NCI-H226 (cell line): ENCODE measurements around the gene L1TD1.
"Not testable (repeated sequence)": the region's sequence is repeated elsewhere in the genome, so short reads cannot be mapped to it uniquely, and the experiment has no call there.

Experiments used
- DNase-seq: peaks from one replicate; pipeline ENCODE4 v3.0.0-alpha.2; 2015

The L1TD1 gene

GRCh38 chr1:62194651-62195544 is at the start of gene L1TD1:
TSS of gene L1TD1 (plus strand) at chr1:62194849. CDS start at chr1:62206629, 11,780 bp downstream.
- no peak for DNase-seq

- DNase-seq = no peak
These were observed 34.7 kb upstream of the L1TD1 start for GRCh38 chr1:62159940-62160348.

- DNase-seq = no peak
These were observed 32.9 kb upstream of the L1TD1 start for GRCh38 chr1:62161711-62162110.

GRCh38 chr1:62170380-62170779 is 24.3 kb upstream of the L1TD1 start:
- DNase-seq = not testable (repeated sequence)

GRCh38 chr1:62175568-62176179 is 19.0 kb upstream of the L1TD1 start:
- peak; percentile 5 for DNase-seq

GRCh38 chr1:62176597-62177312 is 17.9 kb upstream of the L1TD1 start:
- no peak for DNase-seq

GRCh38 chr1:62177621-62178020 is 17.0 kb upstream of the L1TD1 start:
- no peak for DNase-seq

GRCh38 chr1:62178372-62178771 is 16.3 kb upstream of the L1TD1 start:
- DNase-seq = no peak

GRCh38 chr1:62180054-62180453 is 14.6 kb upstream of the L1TD1 start:
- DNase-seq = not testable (repeated sequence)

GRCh38 chr1:62180639-62181038 is 14.0 kb upstream of the L1TD1 start:
- DNase-seq = no peak

- DNase-seq = no peak
These were observed 13.1 kb upstream of the L1TD1 start for GRCh38 chr1:62181532-62181931.

GRCh38 chr1:62182157-62182556 is 12.5 kb upstream of the L1TD1 start:
- DNase-seq = not testable (repeated sequence)

GRCh38 chr1:62183164-62184020 is 11.3 kb upstream of the L1TD1 start:
- not testable (repeated sequence) for DNase-seq

- no peak for DNase-seq
These were observed 10.3 kb upstream of the L1TD1 start for GRCh38 chr1:62184336-62184735.

GRCh38 chr1:62185233-62185632 is 9.4 kb upstream of the L1TD1 start:
- DNase-seq = not testable (repeated sequence)

- DNase-seq = no peak
These were observed 9.0 kb upstream of the L1TD1 start for GRCh38 chr1:62185677-62186076.

- no peak for DNase-seq
These were observed 7.1 kb upstream of the L1TD1 start for GRCh38 chr1:62187548-62187947.

- no peak for DNase-seq
These were observed 6.5 kb upstream of the L1TD1 start for GRCh38 chr1:62188111-62188510.

- DNase-seq = no peak
These were observed 1.5 kb downstream of the L1TD1 start for GRCh38 chr1:62196086-62196690.

GRCh38 chr1:62198069-62198780 is 3.6 kb downstream of the L1TD1 start:
- DNase-seq = no peak

GRCh38 chr1:62198781-62199125 is 4.1 kb downstream of the L1TD1 start:
- no peak for DNase-seq

GRCh38 chr1:62207187-62207586 is 12.5 kb downstream of the L1TD1 start:
- DNase-seq = no peak
